HG03280 (cell line): ENCODE measurements around the gene APPL2.
"Not testable (repeated sequence)": the region's sequence is repeated elsewhere in the genome, so short reads cannot be mapped to it uniquely, and the experiment has no call there.

Experiments used
- ATAC-seq: cut with Tn5 transposase; IDR thresholded peaks from one replicate; pipeline ENCODE4 v1.9.1; 2021; ENCODE audit warnings: mild to moderate bottlenecking, moderate library complexity; ENCODE audit not compliant: unreplicated experiment

The APPL2 gene

DNA sequence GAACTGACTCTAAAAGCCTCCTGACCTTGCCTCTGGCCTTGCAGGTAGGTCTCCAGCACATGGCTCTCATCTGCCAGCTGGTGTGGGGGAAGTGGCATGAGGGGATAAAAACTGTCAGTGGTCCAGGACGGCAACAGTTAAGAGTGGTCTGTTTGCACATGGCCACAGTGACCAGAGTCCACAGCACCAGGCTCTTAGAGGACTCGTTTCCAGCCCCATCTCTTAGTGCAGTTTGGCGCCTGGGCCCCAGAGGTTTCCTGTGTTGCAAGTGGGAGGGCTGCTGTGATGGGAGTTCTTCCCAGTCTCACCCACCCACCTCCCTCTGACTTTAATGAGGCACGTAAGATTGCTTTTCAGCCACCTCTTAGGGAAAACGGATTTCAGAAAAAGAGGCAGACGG lies 37.0 kb downstream of the APPL2 start:
- ATAC-seq = no peak

DNA sequence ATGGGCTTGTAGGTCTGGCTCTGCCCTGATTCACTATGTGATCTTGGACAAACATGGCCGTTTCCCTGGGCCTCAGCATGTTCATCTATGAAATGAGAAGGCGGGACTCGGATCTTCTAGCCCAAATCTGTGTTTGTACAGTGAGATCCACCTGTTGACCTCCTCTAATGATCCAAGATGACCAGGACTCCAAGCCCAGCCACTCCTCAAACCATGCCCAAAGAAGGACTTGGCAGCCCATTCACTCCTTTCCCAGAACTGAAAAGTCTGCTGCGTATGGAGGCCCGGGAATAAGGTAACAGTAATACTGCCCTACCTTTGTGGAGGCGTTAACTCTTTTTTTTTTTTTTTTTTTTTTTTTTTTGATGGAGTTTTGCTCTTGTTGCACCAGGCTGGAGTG lies 39.9 kb downstream of the APPL2 start:
- no peak for ATAC-seq

DNA sequence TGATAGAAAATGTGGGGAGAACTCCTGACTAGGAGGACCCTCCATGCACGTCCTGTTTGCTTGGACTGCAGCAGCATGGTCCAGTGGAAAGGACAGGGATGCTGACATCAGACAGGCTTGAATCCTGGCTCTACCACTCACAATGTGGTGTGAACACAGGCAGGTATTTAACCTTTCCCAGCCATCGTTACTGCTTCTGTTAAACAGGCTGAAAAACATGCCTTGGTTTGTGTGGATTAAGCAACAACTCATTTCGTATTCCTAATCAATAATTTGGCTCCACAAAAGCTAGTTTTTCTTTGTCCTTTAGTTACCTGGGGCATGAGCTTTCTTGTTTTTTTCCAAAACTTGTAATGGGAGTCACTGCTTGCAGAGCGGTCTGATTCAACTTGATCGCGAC lies 41.0 kb downstream of the APPL2 start:
- ATAC-seq = no peak

DNA sequence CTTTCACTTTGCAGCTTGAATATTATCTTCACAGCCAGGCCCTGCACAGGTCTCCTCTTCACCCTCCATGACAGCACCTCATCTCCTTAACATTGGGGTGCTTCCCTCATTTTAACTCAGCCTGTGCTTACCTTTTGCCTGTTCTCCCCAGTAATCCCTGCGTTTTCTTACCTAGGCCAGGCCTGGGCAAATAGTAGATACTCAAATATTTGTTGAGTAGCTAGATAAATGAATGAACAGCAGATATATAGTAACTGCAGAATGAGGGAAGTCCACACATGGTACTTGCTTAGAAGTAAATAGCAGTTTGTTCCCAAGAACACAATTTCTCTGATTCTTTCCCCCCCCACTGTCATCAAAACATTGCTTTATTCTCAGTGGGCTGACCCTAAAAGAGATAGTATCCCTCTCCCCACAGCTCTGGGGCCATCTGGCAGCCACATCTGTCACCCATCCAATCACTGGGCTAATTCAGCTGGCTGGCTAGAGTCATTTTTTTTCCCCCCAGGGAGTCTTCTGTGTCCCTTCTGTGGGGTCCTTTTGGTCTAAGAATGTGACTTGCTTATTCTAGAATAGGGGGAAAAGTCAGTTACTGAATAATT lies 43.2 kb downstream of the APPL2 start:
- ATAC-seq = no peak

DNA sequence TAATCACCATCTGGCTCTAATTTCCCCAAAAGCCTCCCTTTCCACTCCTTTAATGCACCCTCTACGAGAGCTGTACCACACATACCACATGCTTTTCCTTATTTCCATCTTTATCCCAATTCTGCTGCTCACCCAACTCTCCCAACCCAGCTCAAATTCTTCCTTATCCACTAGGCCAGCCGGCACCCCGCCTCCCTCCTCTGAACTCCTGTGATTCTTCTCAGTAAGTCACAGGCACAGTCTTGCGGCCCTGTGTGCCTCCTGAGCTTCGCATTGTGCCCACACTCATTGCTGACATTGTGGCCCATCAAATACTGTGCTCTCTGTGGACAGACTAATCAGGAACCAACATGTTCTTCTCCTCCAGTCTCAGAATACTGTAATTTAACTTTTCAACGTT lies 45.4 kb downstream of the APPL2 start:
- ATAC-seq = no peak

DNA sequence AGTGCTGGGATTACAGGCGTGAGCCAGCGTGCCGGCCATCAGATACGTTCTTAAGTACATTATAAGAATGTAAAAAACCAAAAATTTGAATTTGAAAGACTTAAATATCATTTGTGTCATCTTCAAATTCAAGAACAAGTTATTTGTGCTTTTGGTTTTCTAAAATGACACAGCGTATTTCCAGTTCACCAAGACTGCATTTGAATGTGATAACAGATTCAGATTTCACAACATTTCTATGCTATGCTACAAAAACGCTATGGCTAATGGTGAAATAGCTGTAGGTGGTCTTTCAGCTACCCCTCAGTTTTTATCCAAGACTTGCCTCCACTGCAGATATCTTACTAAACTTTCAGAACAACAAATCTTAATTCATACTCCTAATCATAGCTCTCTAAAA lies 46.7 kb downstream of the APPL2 start:
- no peak for ATAC-seq

DNA sequence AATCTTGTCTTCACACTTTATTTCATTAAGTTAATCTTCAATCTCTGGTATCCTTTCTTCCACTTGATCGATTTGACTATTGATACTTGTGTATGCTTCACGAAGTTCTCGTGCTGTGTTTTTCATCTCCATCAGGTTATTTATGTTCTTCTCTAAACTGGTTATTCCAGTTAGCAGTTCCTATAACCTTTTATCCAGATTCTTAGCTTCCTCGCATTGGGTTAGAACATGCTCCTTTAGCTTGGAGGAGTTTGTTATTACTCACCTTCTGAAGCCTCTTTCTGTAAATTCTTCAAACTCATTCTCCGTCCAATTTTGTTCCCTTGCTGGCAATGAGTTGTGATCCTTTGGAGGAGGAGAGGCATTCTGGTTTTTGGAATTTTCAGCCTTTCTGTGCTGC lies 52.0 kb downstream of the APPL2 start:
- ATAC-seq = not testable (repeated sequence)

DNA sequence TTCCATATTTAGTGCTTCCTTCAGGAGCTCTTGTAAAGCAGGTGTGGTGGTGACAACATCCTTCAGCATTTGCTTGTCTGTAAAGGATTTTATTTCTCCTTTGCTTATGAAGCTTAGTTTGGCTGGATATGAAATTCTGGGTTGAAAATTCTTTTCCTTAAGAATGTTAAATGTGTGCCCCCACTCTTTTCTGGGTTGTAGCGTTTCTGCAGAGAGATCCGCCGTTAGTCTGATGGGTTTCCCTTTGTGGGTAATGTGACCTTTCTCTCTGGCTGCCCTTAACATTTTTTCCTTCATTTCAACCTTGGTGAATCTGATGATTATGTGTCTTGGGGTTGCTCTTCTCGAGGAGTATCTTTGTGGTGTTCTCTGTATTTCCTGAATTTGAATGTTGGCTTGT lies 52.6 kb downstream of the APPL2 start:
- not testable (repeated sequence) for ATAC-seq

DNA sequence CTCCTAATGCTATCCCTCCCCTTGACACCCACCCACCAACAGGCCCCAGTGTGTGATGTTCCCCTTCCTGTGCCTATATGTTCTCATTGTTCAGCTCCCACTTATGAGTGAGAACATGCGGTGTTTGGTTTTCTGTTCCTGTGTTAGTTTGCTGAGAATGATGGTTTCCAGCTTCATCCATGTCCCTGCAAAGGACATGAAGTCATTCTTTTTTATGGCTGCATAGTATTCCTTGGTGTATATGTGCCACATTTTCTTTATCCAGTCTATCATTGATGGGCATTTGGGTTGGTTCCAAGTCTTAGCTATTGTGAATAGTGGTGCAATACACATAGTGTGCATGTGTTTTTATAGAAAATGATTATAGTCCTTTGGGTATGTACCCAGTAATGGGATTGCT lies 56.9 kb downstream of the APPL2 start:
- ATAC-seq = not testable (repeated sequence)

DNA sequence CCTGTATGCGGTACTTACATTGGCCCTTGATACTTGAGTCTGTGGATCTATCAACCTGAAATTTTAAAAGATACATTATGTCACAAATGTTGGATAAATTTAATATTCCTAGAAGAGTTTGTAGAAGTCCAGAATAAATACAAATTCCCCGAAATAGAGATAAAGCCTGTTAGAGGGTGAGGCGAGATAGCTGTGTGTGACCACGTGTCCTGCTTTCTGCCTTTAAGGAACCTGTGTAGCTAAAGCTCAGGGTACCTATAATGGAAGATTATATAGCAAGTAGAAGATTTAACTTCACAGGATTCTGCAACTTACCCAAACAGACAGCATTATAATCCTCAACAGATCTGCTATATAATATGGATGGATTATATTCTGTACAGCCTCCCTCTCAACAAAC lies 58.8 kb downstream of the APPL2 start:
- no peak for ATAC-seq

DNA sequence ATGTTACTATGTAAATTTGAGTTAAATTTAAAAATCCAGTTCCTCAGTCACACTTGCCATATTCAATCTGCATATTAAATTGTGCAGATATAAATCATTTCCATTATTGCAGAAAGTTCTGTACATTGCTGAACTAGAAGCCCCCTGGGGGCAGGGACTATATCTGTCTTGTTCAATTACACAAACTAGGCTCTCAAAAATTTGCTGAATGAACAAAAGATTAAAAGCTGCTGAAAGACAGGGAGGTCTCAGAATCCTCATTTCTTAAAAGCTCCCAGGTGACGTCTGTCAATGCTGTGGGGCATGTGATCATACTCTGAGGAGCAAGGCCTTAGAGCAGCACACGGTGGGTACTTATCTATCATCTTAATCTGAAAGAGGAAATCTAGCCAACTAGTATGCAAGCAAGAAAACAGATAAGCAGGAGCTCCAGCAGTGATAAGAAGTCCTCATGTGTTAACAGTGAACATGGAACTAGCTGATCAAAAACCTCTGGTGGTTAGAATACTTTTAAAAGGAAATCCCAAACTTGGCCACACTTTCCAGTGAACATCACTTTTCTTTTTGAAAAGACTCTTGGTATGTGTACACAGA lies 60.5 kb downstream of the APPL2 start:
- no peak for ATAC-seq

DNA sequence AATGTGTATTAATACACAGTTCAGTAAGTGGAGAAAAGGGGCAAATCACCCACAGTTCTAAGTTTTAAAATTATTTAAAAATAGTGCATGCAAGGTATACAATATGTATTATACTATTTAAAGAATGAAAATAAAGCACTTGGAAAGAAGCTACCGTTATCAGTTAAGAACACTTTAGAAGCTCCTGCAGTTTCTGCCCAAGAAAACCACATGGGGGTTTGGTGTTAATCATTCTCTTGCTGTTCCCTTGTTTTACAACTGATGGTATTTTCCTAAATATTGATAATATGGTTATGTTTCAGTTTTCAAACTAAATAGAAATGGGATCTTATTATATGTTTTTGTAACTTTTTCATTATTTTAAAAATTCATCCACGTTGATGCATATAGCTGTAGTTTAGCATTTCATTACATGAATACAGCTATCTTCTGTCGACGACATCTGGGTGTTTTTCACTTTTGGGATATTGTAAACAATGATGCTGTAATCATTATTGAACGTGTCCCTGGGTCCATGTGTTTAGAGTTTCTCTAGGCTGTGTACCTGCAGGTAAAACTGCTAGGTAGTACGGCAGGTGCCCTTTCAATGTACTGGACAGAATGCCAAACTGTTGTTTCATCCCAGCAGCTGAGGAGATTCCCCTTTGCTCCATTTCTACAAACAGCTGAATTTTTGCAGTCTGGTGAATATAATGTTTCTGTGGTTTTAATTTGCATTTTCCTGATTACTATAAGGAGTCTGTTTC lies 64.1 kb downstream of the APPL2 start:
- ATAC-seq = no peak

DNA sequence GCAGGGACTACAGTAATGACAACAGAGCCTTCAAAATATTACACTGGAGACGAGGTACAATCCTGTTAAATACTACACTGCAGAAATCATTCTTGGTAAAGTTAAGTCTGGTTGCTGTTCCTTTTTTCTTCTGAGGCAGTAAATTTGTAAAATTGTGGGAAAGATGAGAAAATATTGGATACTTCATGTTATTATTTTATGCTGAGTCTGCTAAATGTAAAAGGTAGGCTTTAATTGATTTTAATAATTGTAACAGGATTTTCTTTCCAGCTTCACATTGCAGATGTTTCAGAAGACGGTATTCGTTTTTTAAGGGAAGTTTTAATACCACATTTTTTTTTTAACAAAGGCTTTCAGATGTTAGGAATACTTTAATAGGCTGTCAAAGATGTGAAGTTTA lies 65.8 kb downstream of the APPL2 start:
- ATAC-seq = no peak

DNA sequence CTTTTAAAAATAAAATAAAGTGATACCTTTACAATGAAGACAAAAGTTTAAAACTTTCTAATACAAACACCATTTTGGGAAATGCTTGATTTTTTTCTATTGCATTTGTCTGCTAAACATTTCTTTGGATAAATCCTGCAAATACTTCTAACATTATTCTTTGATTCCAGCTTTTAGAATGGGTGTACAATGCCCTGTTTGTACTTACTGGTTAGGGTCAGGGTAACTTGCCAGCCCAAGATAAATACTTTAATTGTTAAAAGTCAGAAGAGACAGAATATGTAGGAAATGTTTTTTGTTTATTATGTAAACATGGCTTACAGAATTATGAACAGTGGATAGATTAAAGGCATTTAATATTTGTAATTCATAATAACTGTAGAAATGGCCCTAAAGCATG lies 68.0 kb downstream of the APPL2 start:
- no peak for ATAC-seq

DNA sequence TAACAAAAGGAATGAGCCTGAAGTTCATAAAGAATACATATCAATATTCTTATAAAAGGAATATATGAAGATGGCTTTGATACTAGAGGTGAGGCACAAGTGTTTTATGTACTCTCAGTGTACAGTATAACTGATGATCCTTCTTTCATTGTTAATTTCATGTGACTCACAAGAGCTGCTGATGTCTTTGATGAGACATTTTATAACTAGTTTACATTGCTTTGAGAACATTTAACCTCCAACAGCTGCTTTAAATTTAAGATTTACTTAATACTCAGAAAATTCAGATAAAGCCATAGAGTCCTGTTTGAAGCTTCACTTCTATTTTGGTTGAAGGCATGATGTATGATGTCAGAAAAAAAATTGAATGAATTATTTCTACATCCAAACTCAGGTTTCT lies 68.6 kb downstream of the APPL2 start:
- no peak for ATAC-seq

DNA sequence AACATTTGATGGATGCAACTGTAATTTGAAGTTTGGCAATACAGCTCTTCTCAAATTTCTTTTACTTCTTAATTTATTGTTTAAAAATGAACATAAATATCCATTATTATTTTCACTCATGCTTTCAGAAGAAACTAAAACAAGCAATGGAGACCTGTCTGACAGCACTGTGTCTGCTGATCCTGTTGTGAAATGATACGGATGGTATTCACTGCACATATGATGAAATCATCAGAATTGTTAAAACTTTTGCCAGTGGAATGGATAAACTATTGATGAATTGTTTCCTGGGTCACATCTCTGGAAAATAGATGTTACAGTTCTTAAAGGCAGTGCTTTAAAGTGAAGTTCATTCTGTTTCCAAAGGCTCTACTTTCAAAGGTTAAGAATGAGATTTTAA lies 69.2 kb downstream of the APPL2 start:
- no peak for ATAC-seq

DNA sequence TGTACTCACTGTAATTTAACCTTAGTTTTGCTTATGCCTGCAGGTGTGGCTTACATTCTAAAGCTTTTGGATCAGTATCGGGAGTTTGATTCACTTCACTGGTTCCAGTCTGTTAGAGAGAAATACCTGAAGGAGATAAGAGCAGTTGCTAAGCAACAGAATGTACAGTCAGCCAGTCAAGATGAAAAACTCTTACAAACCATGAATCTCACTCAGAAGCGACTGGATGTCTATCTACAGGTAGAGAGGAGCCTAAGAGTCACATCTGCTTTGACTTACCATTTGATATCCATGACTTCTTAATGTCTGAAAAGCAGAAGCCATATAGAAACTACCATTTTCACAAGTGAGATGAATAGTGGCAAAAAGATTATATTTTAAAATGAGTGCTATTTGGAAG lies 71.9 kb downstream of the APPL2 start:
- no peak for ATAC-seq

DNA sequence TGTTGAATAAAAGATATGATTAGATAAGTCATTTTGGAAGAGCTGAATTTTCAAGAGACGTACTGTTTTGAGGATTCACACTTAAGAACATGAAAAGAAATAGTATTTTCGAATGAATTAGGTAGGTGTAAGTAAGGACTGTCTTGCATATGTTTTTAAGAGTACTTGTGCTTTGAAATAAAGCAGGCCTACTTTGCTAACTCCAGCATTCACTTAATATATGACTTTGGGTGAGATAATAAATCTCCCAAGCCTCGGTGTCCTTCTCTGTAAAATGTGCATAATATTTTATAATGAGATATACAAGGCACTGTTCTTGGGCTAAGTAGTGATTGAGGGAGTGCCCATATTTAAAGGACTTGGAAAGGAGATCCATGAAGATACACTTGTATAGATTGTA lies 73.8 kb downstream of the APPL2 start:
- no peak for ATAC-seq

DNA sequence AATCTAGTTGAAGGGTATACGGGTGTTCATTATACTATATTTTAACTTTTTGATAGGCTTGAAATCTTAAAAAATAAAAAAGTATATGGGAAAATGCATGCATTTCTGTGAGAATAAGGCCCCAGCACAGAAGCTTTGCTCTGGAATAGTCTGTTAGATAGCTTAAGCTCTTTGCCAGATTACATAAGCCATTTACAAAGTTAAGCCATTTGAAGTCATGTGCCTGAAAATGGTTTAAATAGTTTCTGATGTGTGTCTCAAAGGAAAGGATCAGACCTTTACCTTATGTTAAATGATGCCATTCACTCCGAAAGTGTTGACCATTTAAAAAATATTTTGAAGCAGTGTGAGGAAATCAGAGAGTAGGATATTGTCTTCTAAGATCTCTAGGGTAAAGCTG lies 77.1 kb downstream of the APPL2 start:
- no peak for ATAC-seq

DNA sequence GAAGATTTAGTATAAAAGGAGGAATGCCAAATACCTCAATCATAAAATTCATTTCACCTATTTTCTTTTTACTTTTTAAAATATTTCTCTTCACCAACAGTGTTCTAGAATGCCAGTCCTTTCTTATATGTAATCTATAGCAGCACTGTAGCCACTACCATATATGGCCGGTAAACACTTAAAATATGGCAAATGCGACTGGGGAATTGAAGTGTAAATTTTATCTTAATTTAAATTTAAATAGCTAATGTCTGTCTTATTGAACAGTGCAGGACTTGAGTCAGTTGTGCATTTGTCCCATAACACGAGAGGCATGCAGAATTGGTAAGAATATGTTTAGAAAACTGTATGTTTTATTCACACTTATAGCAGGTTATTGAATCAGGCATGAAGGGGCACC lies 78.4 kb downstream of the APPL2 start:
- no peak for ATAC-seq

DNA sequence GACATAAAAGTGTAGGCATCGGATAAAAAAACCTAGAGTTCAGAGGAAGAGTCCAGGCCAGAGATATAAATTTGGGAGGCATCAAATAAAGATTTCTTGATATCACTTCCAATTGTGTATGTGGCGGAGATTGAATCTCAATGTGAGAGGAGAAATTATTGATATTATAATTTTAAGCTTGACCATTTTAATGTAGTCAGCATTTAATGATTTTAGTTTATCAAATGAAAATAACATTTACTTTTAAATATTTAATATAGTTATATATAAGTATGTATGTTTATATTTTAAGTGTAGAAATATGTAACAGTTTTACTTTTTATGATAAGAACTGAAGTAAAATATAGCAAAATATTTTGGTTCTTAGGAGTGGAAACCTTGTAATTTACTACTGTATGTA lies 79.7 kb downstream of the APPL2 start:
- no peak for ATAC-seq

DNA sequence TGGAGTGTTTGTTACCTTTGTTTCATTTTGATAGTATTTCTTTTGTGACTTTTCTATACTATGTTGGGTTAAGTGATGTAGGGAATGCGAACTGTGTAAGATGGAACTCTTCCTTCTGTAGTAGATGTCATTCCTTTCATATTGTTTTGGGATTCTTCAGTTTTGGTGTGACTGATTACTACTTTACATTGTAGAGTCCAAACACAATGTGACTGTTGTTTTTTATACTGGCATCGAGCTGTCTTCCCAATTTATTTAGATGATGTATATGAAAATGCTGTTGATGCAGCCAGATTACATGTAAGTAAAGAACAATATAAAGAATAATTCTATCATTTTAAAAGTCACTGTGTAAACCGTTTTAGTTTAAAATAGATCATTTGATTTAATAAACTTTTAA lies 93.7 kb downstream of the APPL2 start:
- no peak for ATAC-seq
